Brain microvascular endothelial cell (primary cell): ENCODE measurements around the gene MOV10.

Source experiments
- DNase-seq: peaks from one replicate; pipeline ENCODE4 v3.0.0-alpha.2; 2020
- H3K27ac ChIP-seq: fragments of 250-450 bp; sonication (Bioruptor Pico); 2 replicates; pipeline ENCODE4 v1.5.1; 2020; ENCODE audit warnings: mild to moderate bottlenecking, moderate library complexity
- H3K27me3 ChIP-seq: fragments of 250-450 bp; sonication (Bioruptor Pico); replicated peaks from 2 replicates; pipeline ENCODE4 v1.5.1; 2020; ENCODE audit warnings: mild to moderate bottlenecking
- H3K36me3 ChIP-seq: fragments of 250-450 bp; sonication (Bioruptor Pico); replicated peaks from 2 replicates; pipeline ENCODE4 v1.5.1; 2020; ENCODE audit warnings: mild to moderate bottlenecking
- H3K4me3 ChIP-seq: 2 replicates; pipeline ENCODE4 v1.5.1; 2011; ENCODE audit warnings: low read depth, mild to moderate bottlenecking, control low read depth, low read length, moderate library complexity
- CTCF ChIP-seq: IDR thresholded peaks from 2 replicates; pipeline ENCODE4 v1.5.1; 2011; ENCODE audit warnings: low read depth, mild to moderate bottlenecking, moderate library complexity, low read length, control low read depth, inconsistent platforms; ENCODE audit errors: missing control alignments
- in situ Hi-C: cut with HindIII; loops from 2 replicates; pipeline ENCODE4 v1.10.0; 2017; ENCODE audit warnings: low sequenced_read_pairs, low pct_ligation_motif_present

MOV10 gene

GRCh38 chr1:112731451-112731850, 57.0 kb downstream of the MOV10 start:
- in situ Hi-C loops: no loop called here
- Histone ChIP-seq H3K27me3 (no peaks in the 10 kb centered on the region), H3K4me3 (no peak overlapping the region), H3K36me3 (no peaks in the 10 kb centered on the region), H3K27ac (no peak overlapping the region)
- TF ChIP-seq CTCF: no peak
- DNase-seq: no peak

GRCh38 chr1:112735752-112736151, 61.3 kb downstream of the MOV10 start:
- in situ Hi-C loops: no loop called here
- peak overlapping the region; percentile 45 for H3K27ac ChIP-seq

GRCh38 chr1:112737573-112737972, 63.1 kb downstream of the MOV10 start:
- H3K36me3 ChIP-seq: no peaks in the 10 kb centered on the region
- no peak for TF ChIP-seq CTCF
- no peaks in the 10 kb centered on the region for H3K27me3 ChIP-seq
- DNase-seq: no peak
- in situ Hi-C loops: no loop called here
- H3K4me3 ChIP-seq: no peak overlapping the region
- no peak overlapping the region for H3K27ac ChIP-seq

More at GRCh38 chr1:112735752-112736151, 61.3 kb downstream of the MOV10 start:
- H3K27me3 ChIP-seq: no peaks in the 10 kb centered on the region
- no peak for TF ChIP-seq CTCF
- no peaks in the 10 kb centered on the region for H3K36me3 ChIP-seq
- no peak overlapping the region for H3K4me3 ChIP-seq
- peak; percentile 77 for DNase-seq

- no peaks in the 10 kb centered on the region for H3K36me3 ChIP-seq
- no peaks in the 10 kb centered on the region for H3K27me3 ChIP-seq
- peak; percentile 18 for DNase-seq
- TF ChIP-seq CTCF: no peak
- in situ Hi-C loops: no loop called here
- H3K4me3 ChIP-seq: peak overlapping the region; percentile 53
- H3K27ac ChIP-seq: no peak overlapping the region
These were observed 68.9 kb downstream of the MOV10 start for GRCh38 chr1:112743174-112744008.

GRCh38 chr1:112744009-112744578, 69.6 kb downstream of the MOV10 start:
- Histone ChIP-seq H3K36me3 (no peaks in the 10 kb centered on the region), H3K27me3 (no peaks in the 10 kb centered on the region), H3K4me3 (peak overlapping the region; percentile 53), H3K27ac (no peak overlapping the region)
- in situ Hi-C loops: no loop called here
- peak; percentile 75 for TF ChIP-seq CTCF
- DNase-seq: peak; percentile 43

- in situ Hi-C loops: no loop called here
- no peak overlapping the region for H3K4me3 ChIP-seq
- no peak for TF ChIP-seq CTCF
- no peak for DNase-seq
- no peaks in the 10 kb centered on the region for H3K27me3 ChIP-seq
- H3K36me3 ChIP-seq: no peaks in the 10 kb centered on the region
- H3K27ac ChIP-seq: no peak overlapping the region
These were observed 73.9 kb downstream of the MOV10 start for GRCh38 chr1:112748396-112748795.
